Neural progenitor cell (in vitro differentiated cells): Measurements from ENCODE around the gene HS6ST3.

ENCODE experiments used
- EZH2 ChIP-seq: fragments of 200-600 bp; sonication (generic); IDR thresholded peaks from 2 replicates; pipeline ENCODE4 v1.6.1; 2017; ENCODE audit warnings: antibody characterized with exemption, mild to moderate bottlenecking, moderate library complexity
- EZH2phosphoT487 ChIP-seq: fragments of 200-600 bp; sonication (generic); IDR thresholded peaks from 2 replicates; pipeline ENCODE4 v1.6.1; 2017; ENCODE audit warnings: antibody characterized with exemption
- TF ChIP-seq, protein P1 (sequence below): fragments of 200-600 bp; sonication (generic); IDR thresholded peaks from 2 replicates; pipeline ENCODE4 v1.5.1; 2017; ENCODE audit warnings: antibody characterized with exemption, mild to moderate bottlenecking

DNA sequence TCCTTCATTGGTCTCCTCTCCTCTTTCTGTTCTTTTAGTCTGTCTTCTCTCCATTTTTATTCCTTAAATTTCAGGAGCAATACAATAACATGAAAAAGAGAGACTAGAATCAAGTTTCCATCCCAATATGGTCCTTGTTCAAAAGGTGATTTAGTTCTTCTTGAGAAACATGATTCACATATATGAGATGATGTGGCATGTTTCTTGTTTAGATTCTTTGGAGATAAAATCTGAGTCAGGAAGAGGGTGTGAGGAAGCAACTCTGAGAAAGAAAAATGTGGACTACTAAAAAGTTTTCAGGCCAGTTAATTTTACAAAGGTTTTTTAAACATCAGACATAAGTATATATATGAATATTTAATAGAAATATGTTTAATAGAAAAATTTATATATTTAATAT, 673.0 kb downstream of the HS6ST3 start:
- no peak for TF ChIP-seq EZH2
- TF ChIP-seq, protein P1, sequence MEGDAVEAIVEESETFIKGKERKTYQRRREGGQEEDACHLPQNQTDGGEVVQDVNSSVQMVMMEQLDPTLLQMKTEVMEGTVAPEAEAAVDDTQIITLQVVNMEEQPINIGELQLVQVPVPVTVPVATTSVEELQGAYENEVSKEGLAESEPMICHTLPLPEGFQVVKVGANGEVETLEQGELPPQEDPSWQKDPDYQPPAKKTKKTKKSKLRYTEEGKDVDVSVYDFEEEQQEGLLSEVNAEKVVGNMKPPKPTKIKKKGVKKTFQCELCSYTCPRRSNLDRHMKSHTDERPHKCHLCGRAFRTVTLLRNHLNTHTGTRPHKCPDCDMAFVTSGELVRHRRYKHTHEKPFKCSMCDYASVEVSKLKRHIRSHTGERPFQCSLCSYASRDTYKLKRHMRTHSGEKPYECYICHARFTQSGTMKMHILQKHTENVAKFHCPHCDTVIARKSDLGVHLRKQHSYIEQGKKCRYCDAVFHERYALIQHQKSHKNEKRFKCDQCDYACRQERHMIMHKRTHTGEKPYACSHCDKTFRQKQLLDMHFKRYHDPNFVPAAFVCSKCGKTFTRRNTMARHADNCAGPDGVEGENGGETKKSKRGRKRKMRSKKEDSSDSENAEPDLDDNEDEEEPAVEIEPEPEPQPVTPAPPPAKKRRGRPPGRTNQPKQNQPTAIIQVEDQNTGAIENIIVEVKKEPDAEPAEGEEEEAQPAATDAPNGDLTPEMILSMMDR, result no peak
- TF ChIP-seq EZH2phosphoT487, result no peak
